IMR-90 (cell line): ENCODE measurements around the gene REPS2. TPM values are rescaled to one million over a fixed set of nuclear protein-coding genes. Genes with fewer than 3 reads are reported as not detected.

Experiments
- ATAC-seq: fragments of 200-7000 bp; cut with Tn5 transposase; 2 replicates; pipeline ENCODE4 v1.9.1; 2020; ENCODE audit warnings: low read depth, mild to moderate bottlenecking, moderate library complexity
- BruUV-seq: library from RNA; stranded (reverse); fragments of 400-500 nt; replicated peaks from 2 replicates; lab custom pipeline; 2021; lab: Mats Ljungman, UMichigan
- CTCF ChIA-PET: fragments of 300-600 bp; formaldehyde crosslinking; extraction: SDS; loops from one replicate; lab custom pipeline; 2021; ENCODE audit warnings: antibody characterized with exemption; lab: Yijun Ruan, JAX
- POLR2A ChIA-PET: fragments of 300-600 bp; sonication (Branson Sonifier 250); formaldehyde crosslinking; loops from one replicate; lab custom pipeline; 2022; ENCODE audit warnings: antibody characterized with exemption; ENCODE audit not compliant: unreplicated experiment; lab: Charles Lee
- DNase-seq: peaks from one replicate; pipeline ENCODE4 v3.0.0; 2013
- H2AFZ ChIP-seq: replicated peaks from 2 replicates; pipeline ENCODE3; 2013; ENCODE audit warnings: low read length, mild to moderate bottlenecking; ENCODE audit not compliant: poor library complexity
- H2AK5ac ChIP-seq: 2 replicates; pipeline ENCODE4 v1.6.1; 2013; ENCODE audit warnings: low read depth, low read length, inconsistent platforms
- H2AK9ac ChIP-seq: replicated peaks from 2 replicates; pipeline ENCODE3; 2013; ENCODE audit warnings: mild to moderate bottlenecking, low read depth, low read length, moderate library complexity; ENCODE audit not compliant: poor library complexity
- H2BK120ac ChIP-seq: 2 replicates; pipeline ENCODE4 v1.6.1; 2013; ENCODE audit warnings: low read depth, low read length, inconsistent platforms
- H2BK15ac ChIP-seq: 3 replicates; pipeline ENCODE4 v1.6.1; 2013; ENCODE audit warnings: low read depth, low read length, inconsistent platforms
- H2BK20ac ChIP-seq: 2 replicates; pipeline ENCODE4 v1.6.1; 2013; ENCODE audit warnings: low read depth, mild to moderate bottlenecking, inconsistent platforms, low read length, moderate library complexity
- H2BK5ac ChIP-seq: 2 replicates; pipeline ENCODE4 v1.6.1; 2013; ENCODE audit warnings: mild to moderate bottlenecking, low read depth, low read length, inconsistent platforms; ENCODE audit not compliant: poor library complexity, severe bottlenecking
- H3K14ac ChIP-seq: replicated peaks from 2 replicates; pipeline ENCODE4 v1.6.1; 2013; ENCODE audit warnings: low read depth, low read length, inconsistent platforms
- H3K18ac ChIP-seq: 2 replicates; pipeline ENCODE4 v1.6.1; 2013; ENCODE audit warnings: low read depth, low read length, control low read depth
- H3K23ac ChIP-seq: 2 replicates; pipeline ENCODE4 v1.6.1; 2013; ENCODE audit warnings: low read depth, low read length, inconsistent platforms
- H3K27ac ChIP-seq: 2 replicates; pipeline ENCODE4 v1.5.1; 2013; ENCODE audit warnings: mild to moderate bottlenecking, control low read depth, low read length; ENCODE audit not compliant: insufficient read depth
- H3K27me3 ChIP-seq: 2 replicates; pipeline ENCODE4 v1.6.1; 2013; ENCODE audit warnings: low read length; ENCODE audit not compliant: control insufficient read depth, insufficient read depth
- H3K36me3 ChIP-seq: 2 replicates; pipeline ENCODE4 v1.6.1; 2013; ENCODE audit warnings: low read length, mixed read lengths; ENCODE audit not compliant: control insufficient read depth, insufficient read depth
- H3K4ac ChIP-seq: 2 replicates; pipeline ENCODE4 v1.6.1; 2013; ENCODE audit warnings: low read depth, low read length, inconsistent platforms
- H3K4me1 ChIP-seq: 2 replicates; pipeline ENCODE4 v1.6.1; 2013; ENCODE audit warnings: low read length, mixed read lengths; ENCODE audit not compliant: control insufficient read depth, insufficient read depth
- H3K4me2 ChIP-seq: 2 replicates; pipeline ENCODE4 v1.6.1; 2013; ENCODE audit warnings: low read depth, mild to moderate bottlenecking, control low read depth, low read length, moderate library complexity
- H3K4me3 ChIP-seq: 2 replicates; pipeline ENCODE4 v1.5.1; 2013; ENCODE audit warnings: low read depth, mild to moderate bottlenecking, control low read depth, low read length, moderate library complexity; ENCODE audit not compliant: insufficient read depth
- H3K56ac ChIP-seq: 2 replicates; pipeline ENCODE4 v1.6.1; 2013; ENCODE audit warnings: low read length, inconsistent platforms; ENCODE audit not compliant: insufficient read depth; ENCODE audit errors: extremely low read depth
- H3K79me1 ChIP-seq, 2 experiments: 2 replicates each; pipeline ENCODE4 v1.6.1; 2013; ENCODE audit warnings: low read length in 2 of 2, inconsistent platforms in 1 of 2, low read depth in 1 of 2
- H3K9ac ChIP-seq: 2 replicates; pipeline ENCODE4 v1.6.1; 2013; ENCODE audit warnings: low read depth, low read length, control low read depth
- H3K9me1 ChIP-seq: 2 replicates; pipeline ENCODE4 v1.6.1; 2013; ENCODE audit warnings: low read length, inconsistent platforms; ENCODE audit not compliant: insufficient read depth
- H3K9me3 ChIP-seq: 2 replicates; pipeline ENCODE4 v1.6.1; 2013; ENCODE audit warnings: low read length; ENCODE audit not compliant: control insufficient read depth, insufficient read depth
- H4K20me1 ChIP-seq: 2 replicates; pipeline ENCODE4 v1.6.1; 2013; ENCODE audit warnings: low read length, inconsistent platforms; ENCODE audit not compliant: insufficient read depth
- H4K5ac ChIP-seq: 2 replicates; pipeline ENCODE4 v1.6.1; 2013; ENCODE audit warnings: mild to moderate bottlenecking, low read depth, low read length, control low read depth
- H4K8ac ChIP-seq, 2 experiments: 2 replicates each; pipeline ENCODE4 v1.6.1; 2013; ENCODE audit warnings: low read depth in 2 of 2, low read length in 2 of 2, control low read depth in 1 of 2, inconsistent platforms in 1 of 2
- H4K91ac ChIP-seq: 2 replicates; pipeline ENCODE4 v1.6.1; 2013; ENCODE audit warnings: low read depth, low read length, inconsistent platforms; ENCODE audit not compliant: insufficient read depth
- MAZ ChIP-seq: IDR thresholded peaks from 2 replicates; pipeline ENCODE4 v1.6.1; 2012; ENCODE audit warnings: low read depth, mild to moderate bottlenecking, low read length, improper control_type of control experiment, moderate library complexity, borderline replicate concordance
- POLR2A ChIP-seq: IDR thresholded peaks from 2 replicates; pipeline ENCODE4 v1.6.1; 2012; ENCODE audit warnings: mild to moderate bottlenecking, low read depth, low read length
- SMC3 ChIP-seq: fragments of 150-350 bp; IDR thresholded peaks from 2 replicates; pipeline ENCODE4 v1.6.1; 2016; ENCODE audit warnings: low read depth, mild to moderate bottlenecking, antibody characterized with exemption, low read length, moderate library complexity
- WGBS, 2 experiments: methylation state at CpG; one replicate each; pipeline versions ENCODE4 v1.1.5 to v1.1.7; 2013; ENCODE audit warnings: missing lambda C conversion rate in 2 of 2; ENCODE audit not compliant: insufficient read length in 1 of 2; ENCODE audit errors: extremely low coverage in 2 of 2; 5-methylcytosine and 5-hydroxymethylcytosine counted together
- dilution Hi-C: fragments of 300-500 bp; cut with HindIII; formaldehyde crosslinking; loops from one replicate; pipeline ENCODE4 v1.14.3; 2018; ENCODE audit warnings: low sequenced_read_pairs; ENCODE audit not compliant: unreplicated experiment
- in situ Hi-C: fragments of 300-500 bp; cut with MboI; formaldehyde crosslinking; loops from 3 replicates; pipeline ENCODE4 v1.14.3; 2019; ENCODE audit warnings: low sequenced_read_pairs, inconsistent platforms, mixed read lengths
- intact Hi-C: fragments of 100-400 bp; cut with micrococcal nuclease; formaldehyde crosslinking; loops from 2 replicates; pipeline ENCODE4 v1.10.0; 2022
- polyA plus RNA-seq, 3 experiments: library from polyadenylated mRNA; depleted of rRNA; stranded (reverse); fragments of >200 nt; gene quantifications; 2 replicates each; pipeline ENCODE4 v1.2.3, GENCODE V29; 2012; ENCODE audit warnings: low replicate concordance in 1 of 3
- total RNA-seq: library from RNA; depleted of rRNA; stranded (reverse); fragments of >200 nt; gene quantifications from 2 replicates; pipeline ENCODE4 v1.2.3, GENCODE V29; 2012

The REPS2 gene
- total and polyA plus RNA-seq, 2 of the 4 experiments (the other 2 are of a cell fraction): 0.02 to 0.18 TPM

DNA sequence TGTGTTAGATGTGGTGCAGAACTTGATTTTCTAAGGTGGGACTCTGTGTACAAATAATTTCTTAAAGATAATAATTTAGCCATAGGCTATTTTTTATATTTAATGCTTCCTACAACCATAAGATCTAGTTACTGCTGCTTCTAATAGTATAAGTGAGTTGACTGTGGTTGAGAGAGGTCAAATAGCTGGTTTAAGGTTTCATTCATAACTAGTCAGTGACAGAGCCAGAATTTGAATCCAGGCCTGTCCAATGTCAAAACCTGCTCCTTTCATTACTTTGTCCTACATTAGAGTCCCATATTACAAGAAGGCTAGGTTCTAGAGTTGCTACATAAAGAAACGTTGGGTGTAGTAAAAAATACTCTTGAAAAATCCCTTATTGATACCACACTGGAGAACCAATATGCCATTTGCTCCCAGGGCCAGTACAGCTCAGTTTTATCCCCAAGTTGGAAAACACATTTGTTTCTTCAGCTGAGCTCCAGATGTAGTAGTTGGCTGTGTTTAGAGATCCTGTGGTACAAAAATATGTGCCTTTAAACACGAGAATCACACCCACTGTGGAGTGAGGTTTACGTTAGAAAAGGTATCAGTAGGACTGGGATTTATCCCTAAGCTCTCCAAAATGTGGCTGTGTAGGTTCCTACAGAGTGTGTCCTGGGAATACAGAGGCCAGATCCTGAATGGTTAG lies 84.3 kb downstream of the REPS2 start:
- dilution Hi-C loops: no loop called here
- POLR2A ChIA-PET: no interaction called here
- intact Hi-C loops: no loop called here
- H4K8ac ChIP-seq: no peak overlapping the region
- H2BK120ac ChIP-seq: no peak overlapping the region
- ATAC-seq (no peak), DNase-seq (no peak)
- H4K20me1 ChIP-seq: no peaks in the 10 kb centered on the region
- H4K91ac ChIP-seq: no peak overlapping the region
- H2BK20ac ChIP-seq: no peak overlapping the region
- no peaks in the 10 kb centered on the region for H3K36me3 ChIP-seq
- peaks cover 24% of the 10 kb centered on the region for H3K27me3 ChIP-seq
- H3K4ac ChIP-seq: no peak overlapping the region
- TF ChIP-seq SMC3 (no peak), POLR2A (no peak), MAZ (no peak)
- H3K79me1 ChIP-seq: no peaks in the 10 kb centered on the region
- no peak overlapping the region for H2AK9ac ChIP-seq
- no peak overlapping the region for H3K56ac ChIP-seq
- no peaks in the 10 kb centered on the region for H3K4me1 ChIP-seq
- H4K5ac ChIP-seq: no peak overlapping the region
- no peak overlapping the region for H3K9ac ChIP-seq
- in situ Hi-C loops: no loop called here
- H3K9me3 ChIP-seq: no peaks in the 10 kb centered on the region
- no peak overlapping the region for H3K14ac ChIP-seq
- H2AFZ ChIP-seq: no peak overlapping the region
- no peaks in the 10 kb centered on the region for H3K9me1 ChIP-seq
- no peak overlapping the region for H3K18ac ChIP-seq
- H3K4me2 ChIP-seq: no peak overlapping the region
- H3K27ac ChIP-seq: no peak overlapping the region
- H2BK5ac ChIP-seq: no peak overlapping the region
- no TSS peak for BruUV-seq
- CTCF ChIA-PET: interaction anchor here (0.9 kb wide), 1 partner anchor 16 kb away, joined by 3 read pairs; no protein-coding TSS in a partner anchor
- 28% methylated on average over 2 of the region's 3 CpGs; no CpG with 5 or more reads in 1 of the 2 experiments for WGBS, 2 experiments
- no peak overlapping the region for H2BK15ac ChIP-seq
- H3K23ac ChIP-seq: no peak overlapping the region
- H2AK5ac ChIP-seq: no peak overlapping the region
- H3K4me3 ChIP-seq: no peak overlapping the region
